OCI-LY7 (cell line): ENCODE measurements around the gene MAP3K3. TPM values are rescaled to one million over a fixed set of nuclear protein-coding genes. Genes with fewer than 3 reads are reported as not detected.
A peak's percentile ranks its signal among the peaks of the same experiment; 100 is the strongest.

Experiments
- BruUV-seq: library from RNA; stranded (reverse); fragments of 400-500 nt; replicated peaks from 2 replicates; lab custom pipeline; 2021; lab: Mats Ljungman, UMichigan
- CTCF ChIA-PET: fragments of 300-600 bp; sonication (Branson Sonifier 250); formaldehyde crosslinking; loops from one replicate; lab custom pipeline; 2022; ENCODE audit warnings: antibody characterized with exemption; ENCODE audit not compliant: unreplicated experiment; lab: Charles Lee
- POLR2A ChIA-PET: fragments of 300-600 bp; sonication (Branson Sonifier 250); formaldehyde crosslinking; loops from one replicate; lab custom pipeline; 2022; ENCODE audit warnings: antibody characterized with exemption; lab: Charles Lee
- DNase-seq: peaks from one replicate; pipeline ENCODE4 v3.0.0-alpha.2; 2015; ENCODE audit warnings: low spot score
- H2AFZ ChIP-seq: fragments of 200-600 bp; sonication (generic), shearing (Covaris generic); 2 replicates; pipeline ENCODE4 v1.6.1; 2014; ENCODE audit warnings: mild to moderate bottlenecking, antibody characterized with exemption, low read length, moderate library complexity
- H3K27ac ChIP-seq: fragments of 200-600 bp; sonication (generic); 2 replicates; pipeline ENCODE4 v1.5.1; 2014; ENCODE audit warnings: mixed run types, low read depth, mild to moderate bottlenecking, moderate library complexity, low read length, inconsistent platforms; ENCODE audit not compliant: poor library complexity, severe bottlenecking
- H3K36me3 ChIP-seq: fragments of 200-600 bp; sonication (generic); 2 replicates; pipeline ENCODE4 v1.6.1; 2014; ENCODE audit warnings: mild to moderate bottlenecking, antibody characterized with exemption, low read length, moderate library complexity, mixed read lengths; ENCODE audit not compliant: insufficient read depth
- H3K4me1 ChIP-seq: fragments of 200-600 bp; sonication (generic); 2 replicates; pipeline ENCODE4 v1.5.1; 2014; ENCODE audit warnings: mild to moderate bottlenecking, low read length; ENCODE audit not compliant: insufficient read depth, poor library complexity, severe bottlenecking
- H3K4me2 ChIP-seq: fragments of 200-600 bp; sonication (generic); 2 replicates; pipeline ENCODE4 v1.6.1; 2014; ENCODE audit warnings: mild to moderate bottlenecking, low read length
- H3K4me3 ChIP-seq: fragments of 200-600 bp; sonication (generic); 2 replicates; pipeline ENCODE4 v1.5.1; 2014; ENCODE audit warnings: mild to moderate bottlenecking, low read depth, low read length; ENCODE audit not compliant: poor library complexity, severe bottlenecking
- H3K79me2 ChIP-seq: fragments of 200-600 bp; sonication (generic); 2 replicates; pipeline ENCODE4 v1.6.1; 2016; ENCODE audit warnings: low read depth, mild to moderate bottlenecking, low read length, moderate library complexity, mixed read lengths; ENCODE audit not compliant: insufficient read depth
- H3K9me2 ChIP-seq: fragments of 200-600 bp; sonication (generic); 2 replicates; pipeline ENCODE4 v1.6.1; 2016; ENCODE audit warnings: mild to moderate bottlenecking, low read length, mixed read lengths; ENCODE audit not compliant: insufficient read depth
- H3K9me3 ChIP-seq: fragments of 200-600 bp; sonication (generic); 2 replicates; pipeline ENCODE4 v1.6.1; 2014; ENCODE audit warnings: mild to moderate bottlenecking, mixed run types, low read length, mixed read lengths
- H4K20me1 ChIP-seq: fragments of 200-600 bp; sonication (generic); 2 replicates; pipeline ENCODE4 v1.6.1; 2014; ENCODE audit warnings: mild to moderate bottlenecking, antibody characterized with exemption, low read length, moderate library complexity, mixed read lengths; ENCODE audit not compliant: insufficient read depth
- CTCF ChIP-seq: fragments of 200-600 bp; sonication (generic); conservative IDR thresholded peaks from 2 replicates; pipeline ENCODE4 v1.5.1; 2014; ENCODE audit warnings: mild to moderate bottlenecking, antibody characterized with exemption, low read length, moderate library complexity, mixed read lengths
- EZH2phosphoT487 ChIP-seq: fragments of 200-600 bp; sonication (generic); IDR thresholded peaks from 2 replicates; pipeline ENCODE4 v1.6.1; 2018; ENCODE audit warnings: low read depth, borderline replicate concordance, mild to moderate bottlenecking, mixed run types, antibody characterized with exemption, low read length, moderate library complexity, mixed read lengths
- intact Hi-C: fragments of 100-400 bp; cut with micrococcal nuclease; formaldehyde crosslinking; loops from one replicate; pipeline ENCODE4 v1.10.0; 2022; ENCODE audit not compliant: unreplicated experiment
- total RNA-seq, 2 experiments: library from RNA; depleted of rRNA in 1 of 2; stranded (reverse); fragments of >200 nt in 1 of 2; shearing (Covaris generic) in 1 of 2; gene quantifications; 2 replicates each; pipeline ENCODE4 v1.2.3, GENCODE V29; 2014 to 2022

Gene MAP3K3
- total RNA-seq, 2 experiments from 2014 or later, result 26.0 to 29.0 TPM

GRCh38 chr17:63621229-63621683, 961 bp upstream of the MAP3K3 start:
- no peak for TF ChIP-seq CTCF
- no peak for TF ChIP-seq EZH2phosphoT487
- ChIA-PET POLR2A (interaction anchor here (0.7 to 1.5 kb wide), 5 partner anchors 10 to 121 kb away, joined by 3 to 5 read pairs (median 3); no protein-coding TSS in a partner anchor), CTCF (interaction anchor here (0.6 to 1.2 kb wide), 3 partner anchors 9 to 525 kb away, joined by 3 to 5 read pairs (median 5); no protein-coding TSS in a partner anchor)
- no peaks in the 10 kb centered on the region for H4K20me1 ChIP-seq
- TSS peak; percentile 93 for BruUV-seq
- intact Hi-C loops, result loop anchor here (5.0 to 10.0 kb wide), 2 partner anchors 121 to 154 kb away; partner anchors contain the start of genes CCDC47, DDX42 and STRADA
- H3K79me2 ChIP-seq, result peaks cover 22% of the 10 kb centered on the region
- H3K9me2 ChIP-seq, result no peaks in the 10 kb centered on the region
- H3K4me1 ChIP-seq, result peaks cover 26% of the 10 kb centered on the region
- no peaks in the 10 kb centered on the region for H3K9me3 ChIP-seq
- H3K27ac ChIP-seq, result peak overlapping the region; percentile 43
- H3K36me3 ChIP-seq, result no peaks in the 10 kb centered on the region
- DNase-seq, result no peak
- peak overlapping the region; percentile 74 for H2AFZ ChIP-seq
- peak overlapping the region; percentile 87 for H3K4me2 ChIP-seq
- peak overlapping the region; percentile 75 for H3K4me3 ChIP-seq

GRCh38 chr17:63622574-63623390, 565 bp downstream of the MAP3K3 start:
- CTCF ChIA-PET, result interaction anchor here (1.2 kb wide), 1 partner anchor 11 kb away, joined by 5 read pairs; no protein-coding TSS in a partner anchor
- Histone ChIP-seq H2AFZ (peak overlapping the region; percentile 56; the same call in 1 of the 2 replicates), H3K36me3 (no peaks in the 10 kb centered on the region), H3K27ac (peak overlapping the region; percentile 23), H4K20me1 (no peaks in the 10 kb centered on the region), H3K4me3 (peak overlapping the region; percentile 75), H3K4me1 (peaks cover 26% of the 10 kb centered on the region), H3K79me2 (peaks cover 22% of the 10 kb centered on the region), H3K4me2 (peak overlapping the region; percentile 98), H3K9me2 (no peaks in the 10 kb centered on the region), H3K9me3 (no peaks in the 10 kb centered on the region)
- intact Hi-C loops, result loop anchor here (1.0 to 10.0 kb wide), 4 partner anchors 72 to 152 kb away; partner anchors contain the start of genes CCDC47, DCAF7, DDX42 and STRADA
- POLR2A ChIA-PET, result interaction anchor here (0.7 to 1.5 kb wide), 6 partner anchors 11 to 1513 kb away, joined by 3 to 11 read pairs (median 4); no protein-coding TSS in a partner anchor
- peak; percentile 55 for DNase-seq
- BruUV-seq, result no TSS peak
- TF ChIP-seq CTCF, result no peak
- no peak for TF ChIP-seq EZH2phosphoT487
